ENCODE data around the gene KRT2. TPM values are rescaled to one million over a fixed set of nuclear protein-coding genes. Genes with fewer than 3 reads are reported as not detected.
"Not testable (repeated sequence)": the region's sequence is repeated elsewhere in the genome, so short reads cannot be mapped to it uniquely, and the experiment has no call there.

Gene KRT2
- total RNA-seq, 4 donors from 2014 or later: not detected

DNA sequence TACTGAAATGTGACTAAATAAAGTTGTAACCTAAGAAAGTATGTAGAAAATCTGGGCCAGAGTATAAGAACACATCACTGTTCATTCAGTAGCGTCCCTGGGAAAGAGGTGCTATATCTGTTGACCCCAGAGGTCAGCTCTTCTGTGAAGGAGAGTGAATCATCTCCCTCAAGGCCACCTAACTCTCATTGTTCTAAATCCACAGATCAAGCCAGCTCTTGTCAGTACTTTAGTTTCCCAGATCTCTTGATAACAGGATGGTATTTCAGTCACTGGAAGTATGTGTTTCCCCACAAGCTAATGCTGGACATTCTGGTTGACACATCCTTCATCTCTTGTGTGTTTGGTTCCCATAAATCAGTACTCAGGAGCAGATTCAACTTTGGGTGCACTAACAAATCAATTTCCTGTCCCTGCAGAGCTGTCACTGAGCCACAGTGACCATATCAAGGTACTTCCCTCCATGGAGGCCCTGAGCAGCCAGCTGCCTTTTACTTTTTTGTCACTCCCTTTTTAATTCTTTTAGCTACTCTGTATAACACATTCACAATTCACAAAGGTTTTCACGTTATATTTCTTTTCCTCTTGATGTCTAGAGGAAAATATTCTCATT lies 20.4 kb upstream of the KRT2 start:
- Histone ChIP-seq H3K9me3 (no peaks in the 10 kb centered on the region), H3K4me1 (peaks cover 0 to 34% (median 17%) of the 10 kb centered on the region in 4 donors), H3K4me3 (no peak overlapping the region), H3K36me3 (no peaks in the 10 kb centered on the region), H3K27ac (replicated peaks in 1 of 4) (peak overlapping the region in 1 of 4 donors; percentile 20), H3K27me3 (peaks cover 0 to 4% (median 0%) of the 10 kb centered on the region in 4 donors)
- TF ChIP-seq EP300 (IDR thresholded peaks at IDR 0.05) (no peak), CTCF (IDR thresholded peaks at IDR 0.05) (no peak), POLR2AphosphoS5 (IDR thresholded peaks at IDR 0.05) (no peak), POLR2A (IDR thresholded peaks at IDR 0.05; ENCODE audit: low read depth) (no peak)
- no peak for DNase-seq (ENCODE audit: extremely low spot score)
- WGBS: 77% methylated on average over 2 of the region's 2 CpGs
- intact Hi-C loops (cut with DNase I): no loop called here

GRCh38 chr12:52670961-52671360 lies 18.9 kb upstream of the KRT2 start:
- Histone ChIP-seq H3K4me1 (peaks cover 0 to 27% (median 17%) of the 10 kb centered on the region in 4 donors), H3K4me3 (no peak overlapping the region), H3K27ac (replicated peaks in 1 of 4) (no peak overlapping the region), H3K27me3 (peaks cover 0 to 16% (median 0%) of the 10 kb centered on the region in 4 donors), H3K36me3 (no peaks in the 10 kb centered on the region), H3K9me3 (no peaks in the 10 kb centered on the region)
- TF ChIP-seq CTCF (IDR thresholded peaks at IDR 0.05): no peak
- TF ChIP-seq EP300 (IDR thresholded peaks at IDR 0.05): no peak
- TF ChIP-seq POLR2A (IDR thresholded peaks at IDR 0.05; ENCODE audit: low read depth): no peak
- no peak for TF ChIP-seq POLR2AphosphoS5 (IDR thresholded peaks at IDR 0.05)
- WGBS: 92% methylated on average over 3 of the region's 3 CpGs
- intact Hi-C loops (cut with DNase I): no loop called here
- DNase-seq (ENCODE audit: extremely low spot score): no peak

GRCh38 chr12:52670506-52670905 lies 18.5 kb upstream of the KRT2 start:
- DNase-seq (ENCODE audit: extremely low spot score): no peak
- peaks cover 0 to 27% (median 17%) of the 10 kb centered on the region in 4 donors for H3K4me1 ChIP-seq
- peaks cover 0 to 18% (median 0%) of the 10 kb centered on the region in 4 donors for H3K27me3 ChIP-seq
- TF ChIP-seq POLR2AphosphoS5 (IDR thresholded peaks at IDR 0.05): no peak
- no peak for TF ChIP-seq POLR2A (IDR thresholded peaks at IDR 0.05; ENCODE audit: low read depth)
- TF ChIP-seq EP300 (IDR thresholded peaks at IDR 0.05): no peak
- TF ChIP-seq CTCF (IDR thresholded peaks at IDR 0.05): no peak
- 82% methylated on average over 4 of the region's 4 CpGs for WGBS
- no peaks in the 10 kb centered on the region for H3K36me3 ChIP-seq
- H3K9me3 ChIP-seq: no peaks in the 10 kb centered on the region
- no peak overlapping the region for H3K4me3 ChIP-seq
- no peak overlapping the region for H3K27ac ChIP-seq (replicated peaks in 1 of 4)
- intact Hi-C loops (cut with DNase I): no loop called here

GRCh38 chr12:52669941-52670340 lies 17.9 kb upstream of the KRT2 start:
- peaks cover 0 to 18% (median 0%) of the 10 kb centered on the region in 4 donors for H3K27me3 ChIP-seq
- H3K9me3 ChIP-seq; H3K36me3 ChIP-seq; DNase-seq (ENCODE audit: extremely low spot score); H3K27ac ChIP-seq (replicated peaks in 1 of 4); H3K4me3 ChIP-seq; intact Hi-C loops (cut with DNase I): not testable (repeated sequence)
- 96% methylated on average over 3 of the region's 3 CpGs for WGBS
- peaks cover 0 to 27% (median 16%) of the 10 kb centered on the region in 4 donors for H3K4me1 ChIP-seq

DNA sequence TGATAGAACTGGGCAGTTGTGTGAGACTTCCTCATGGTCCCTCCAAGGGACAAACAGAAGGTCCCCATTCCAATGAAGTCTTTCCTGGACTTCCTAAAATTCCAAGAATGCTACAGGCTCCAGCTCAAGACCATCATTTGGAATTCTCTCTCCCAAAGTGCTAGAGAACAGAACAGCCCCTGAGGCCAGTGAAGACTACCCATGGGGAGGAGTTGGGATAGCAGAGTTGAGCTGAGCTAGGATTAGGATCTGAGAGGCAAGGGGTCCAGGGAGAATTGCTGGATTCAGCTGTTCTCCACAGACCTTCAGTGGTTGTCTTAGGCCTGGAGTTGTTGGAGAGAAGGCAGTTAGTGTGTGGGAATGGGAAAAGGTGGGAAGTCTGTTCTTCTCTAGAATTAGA lies 17.4 kb upstream of the KRT2 start:
- Histone ChIP-seq H3K4me1 (peaks cover 0 to 24% (median 14%) of the 10 kb centered on the region in 4 donors), H3K4me3 (no peak overlapping the region), H3K27ac (replicated peaks in 1 of 4) (no peak overlapping the region), H3K9me3 (no peaks in the 10 kb centered on the region), H3K36me3 (no peaks in the 10 kb centered on the region), H3K27me3 (peaks cover 0 to 22% (median 0%) of the 10 kb centered on the region in 4 donors)
- DNase-seq (ENCODE audit: extremely low spot score): no peak
- TF ChIP-seq POLR2A (IDR thresholded peaks at IDR 0.05; ENCODE audit: low read depth): no peak
- no peak for TF ChIP-seq CTCF (IDR thresholded peaks at IDR 0.05)
- TF ChIP-seq EP300 (IDR thresholded peaks at IDR 0.05): no peak
- no peak for TF ChIP-seq POLR2AphosphoS5 (IDR thresholded peaks at IDR 0.05)
- intact Hi-C loops (cut with DNase I): no loop called here

Data from esophagus muscularis mucosa (tissue), 4 donors.